ENCODE measurements around the gene ABLIM3.
"Not testable (repeated sequence)": the region's sequence is repeated elsewhere in the genome, so short reads cannot be mapped to it uniquely, and the experiment has no call there.

The ABLIM3 gene

GRCh38 chr5:149261246-149261645, 120.0 kb downstream of the ABLIM3 start:
- DNase-seq, result no peak

GRCh38 chr5:149262315-149262714, 121.0 kb downstream of the ABLIM3 start:
- no peak for DNase-seq

- peak; percentile 33 to 47 for DNase-seq
Measured at GRCh38 chr5:149264439-149265067, 123.3 kb downstream of the ABLIM3 start.

GRCh38 chr5:149265068-149265465, 123.8 kb downstream of the ABLIM3 start:
- DNase-seq, result no peak

- DNase-seq, result no peak
Measured at GRCh38 chr5:149265597-149265996, 124.3 kb downstream of the ABLIM3 start.

GRCh38 chr5:149267241-149267973, 126.1 kb downstream of the ABLIM3 start:
- DNase-seq, result no peak

- DNase-seq, result no peak
Measured at GRCh38 chr5:149268928-149269557, 127.8 kb downstream of the ABLIM3 start.

GRCh38 chr5:149271195-149271715, 130.0 kb downstream of the ABLIM3 start:
- no peak for DNase-seq

GRCh38 chr5:149271716-149272563, 130.6 kb downstream of the ABLIM3 start, which contains the start of gene AFAP1L1:
Gene AFAP1L1, plus strand, starts transcription at chr5:149271859. Its CDS starts 110 bp downstream, at chr5:149271969.
- DNase-seq, result no peak

GRCh38 chr5:149272781-149273180, 131.5 kb downstream of the ABLIM3 start:
- not testable (repeated sequence) for DNase-seq

GRCh38 chr5:149273237-149273636, 131.9 kb downstream of the ABLIM3 start:
- no peak for DNase-seq

- no peak for DNase-seq
Measured at GRCh38 chr5:149273950-149274349, 132.7 kb downstream of the ABLIM3 start.

- DNase-seq, result no peak
Measured at GRCh38 chr5:149274939-149275338, 133.6 kb downstream of the ABLIM3 start.

GRCh38 chr5:149277801-149278200, 136.5 kb downstream of the ABLIM3 start:
- DNase-seq, result no peak

- DNase-seq, result no peak
Measured at GRCh38 chr5:149278451-149279210, 137.3 kb downstream of the ABLIM3 start.

GRCh38 chr5:149279661-149280060, 138.4 kb downstream of the ABLIM3 start:
- DNase-seq, result no peak

GRCh38 chr5:149280124-149280523, 138.8 kb downstream of the ABLIM3 start:
- no peak for DNase-seq

- no peak for DNase-seq
Measured at GRCh38 chr5:149280802-149281201, 139.5 kb downstream of the ABLIM3 start.

- no peak for DNase-seq
Measured at GRCh38 chr5:149282027-149282965, 141.0 kb downstream of the ABLIM3 start.

- DNase-seq, result no peak
Measured at GRCh38 chr5:149282966-149283332, 141.7 kb downstream of the ABLIM3 start.
